HuH-7.5 (cell line): ENCODE data around the gene TACSTD2.
"Not testable (repeated sequence)": the region's sequence is repeated elsewhere in the genome, so short reads cannot be mapped to it uniquely, and the experiment has no call there.

Experiments
- DNase-seq: peaks from one replicate; pipeline ENCODE4 v3.0.0; 2011; ENCODE audit warnings: low spot score

Gene TACSTD2

DNA sequence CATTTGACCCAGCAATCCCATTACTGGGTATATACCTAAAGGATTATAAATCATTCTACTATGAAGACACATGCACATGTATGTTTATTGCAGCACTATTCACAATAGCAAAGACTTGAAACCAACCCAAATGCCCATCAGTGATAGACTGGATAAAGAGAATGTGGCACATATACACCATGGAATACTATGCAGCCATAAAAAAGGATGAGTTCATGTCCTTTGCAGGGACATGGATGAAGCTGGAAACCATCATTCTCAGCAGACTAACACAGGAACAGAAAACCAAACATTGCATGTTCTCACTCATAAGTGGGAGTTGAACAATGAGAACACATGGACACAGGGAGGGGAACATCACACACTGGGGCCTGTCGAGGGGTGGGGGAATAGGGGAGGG, 13.3 kb downstream of the TACSTD2 start:
- DNase-seq: not testable (repeated sequence)

DNA sequence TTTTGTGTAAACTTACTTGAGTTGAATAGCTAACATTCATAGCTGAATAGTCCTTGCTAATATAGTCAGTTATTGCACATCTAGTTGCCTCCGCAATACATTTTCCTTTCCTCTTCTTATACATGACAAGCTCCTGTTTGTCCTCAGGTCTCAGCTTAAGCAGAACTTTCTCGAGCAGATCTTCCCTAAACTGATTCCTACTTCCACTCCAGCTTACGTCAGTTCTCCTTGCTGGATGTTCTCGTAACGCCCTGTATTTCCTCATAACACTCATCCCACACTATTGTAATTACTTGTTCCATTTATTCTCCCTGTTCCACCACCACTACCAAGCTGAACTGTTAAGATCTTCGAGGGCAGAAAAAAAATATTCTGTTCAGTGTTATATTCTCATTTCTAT, 15.4 kb downstream of the TACSTD2 start:
- no peak for DNase-seq

DNA sequence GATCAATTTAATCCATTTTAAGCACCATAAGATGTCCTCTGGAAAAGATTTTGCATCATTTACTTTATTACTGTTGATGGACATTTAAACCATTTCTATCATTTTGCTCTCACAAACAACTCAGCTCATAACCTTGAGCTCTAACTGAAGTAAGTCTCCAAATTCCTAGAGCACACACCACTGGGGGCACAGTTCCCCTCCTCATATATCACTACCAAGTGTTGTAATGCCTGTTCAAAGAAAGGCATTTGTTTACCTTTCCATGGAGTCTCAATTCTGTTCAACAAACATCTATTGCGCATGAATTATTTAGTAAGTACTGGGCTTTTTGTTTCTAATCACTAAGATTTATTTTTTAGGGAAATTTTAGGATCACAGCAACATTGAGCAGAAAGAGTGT, 21.7 kb downstream of the TACSTD2 start:
- no peak for DNase-seq

DNA sequence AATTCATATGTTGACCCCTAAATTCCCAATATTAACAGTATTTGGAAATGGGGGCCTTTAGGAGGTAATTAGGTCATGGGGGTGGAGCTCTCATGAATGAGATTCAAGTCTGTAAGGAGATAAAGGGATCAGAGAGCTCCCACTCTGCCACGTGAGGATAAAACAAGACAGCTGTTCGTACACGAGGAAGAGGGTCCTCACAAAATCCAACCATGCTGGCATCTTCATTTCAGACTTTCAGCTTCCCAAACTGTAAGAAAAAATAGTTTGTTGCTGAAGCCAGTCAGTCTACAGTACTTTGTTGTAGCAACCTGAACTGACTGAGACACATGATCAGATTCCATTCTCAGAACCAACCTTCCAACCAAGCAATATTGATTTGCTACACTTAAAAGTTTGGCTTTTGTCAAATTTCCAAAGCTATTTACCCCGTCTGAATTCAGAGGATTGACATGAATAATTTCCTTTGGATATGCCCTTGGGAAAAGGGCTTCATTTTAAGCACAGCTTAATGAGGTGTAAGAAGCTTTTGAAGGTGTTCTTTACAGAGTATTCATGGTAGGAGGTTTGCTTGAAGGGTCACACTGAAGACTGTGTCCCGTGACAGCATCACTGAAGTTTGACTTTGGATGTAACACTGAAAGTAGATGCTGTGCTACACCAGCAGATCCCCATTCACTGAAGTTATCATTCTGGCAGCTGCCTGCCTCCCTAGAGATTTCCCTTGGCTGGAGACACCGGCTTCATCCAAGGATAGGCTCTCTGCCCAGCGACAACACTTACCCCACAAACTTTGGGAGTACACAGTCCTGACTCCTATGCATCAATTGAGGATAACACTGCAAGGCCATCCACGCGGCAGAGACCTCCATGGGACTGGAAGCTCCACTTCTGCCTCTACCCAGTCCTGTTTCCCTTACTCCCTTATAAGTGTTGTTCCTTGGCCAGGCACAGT, 25.6 kb downstream of the TACSTD2 start:
- DNase-seq: no peak

DNA sequence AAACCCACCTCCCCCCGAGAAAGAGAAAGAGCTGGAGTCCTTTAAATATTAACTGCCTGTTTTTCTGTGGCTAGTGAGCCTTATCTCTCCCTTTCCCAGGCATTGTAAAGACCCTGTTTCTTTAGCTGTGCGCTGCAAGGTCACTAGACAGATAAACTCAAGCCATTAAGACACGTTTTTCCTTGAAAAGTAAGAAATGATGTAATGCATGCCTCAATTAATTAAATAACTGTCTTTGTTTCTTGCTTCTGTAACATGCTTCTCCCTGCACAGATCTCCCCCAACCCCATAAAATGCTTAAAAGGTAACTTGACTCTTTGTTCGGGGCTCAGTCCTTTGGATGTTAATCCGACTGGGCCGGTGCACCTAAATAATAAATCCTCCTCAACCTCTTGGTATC, 27.8 kb downstream of the TACSTD2 start:
- DNase-seq: not testable (repeated sequence)

DNA sequence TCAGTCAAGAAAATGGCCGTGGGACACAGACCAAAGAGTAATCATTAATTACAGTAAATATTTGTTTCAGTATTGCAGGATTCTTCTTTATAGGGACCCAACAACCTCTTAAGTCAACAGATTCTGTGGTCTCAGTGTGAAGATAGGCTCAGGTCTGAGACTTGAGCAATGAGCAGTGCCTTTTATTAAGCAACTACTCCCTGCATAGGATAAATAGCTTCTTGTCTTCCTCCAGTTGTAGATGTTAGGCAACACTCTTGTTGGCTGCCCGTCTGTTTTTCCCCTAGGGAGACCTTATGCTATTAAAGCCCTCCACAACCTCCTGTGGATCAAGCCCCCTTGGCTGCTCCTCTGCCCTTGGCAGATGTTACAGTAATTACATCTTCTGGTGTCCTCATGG, 28.7 kb downstream of the TACSTD2 start:
- no peak for DNase-seq

DNA sequence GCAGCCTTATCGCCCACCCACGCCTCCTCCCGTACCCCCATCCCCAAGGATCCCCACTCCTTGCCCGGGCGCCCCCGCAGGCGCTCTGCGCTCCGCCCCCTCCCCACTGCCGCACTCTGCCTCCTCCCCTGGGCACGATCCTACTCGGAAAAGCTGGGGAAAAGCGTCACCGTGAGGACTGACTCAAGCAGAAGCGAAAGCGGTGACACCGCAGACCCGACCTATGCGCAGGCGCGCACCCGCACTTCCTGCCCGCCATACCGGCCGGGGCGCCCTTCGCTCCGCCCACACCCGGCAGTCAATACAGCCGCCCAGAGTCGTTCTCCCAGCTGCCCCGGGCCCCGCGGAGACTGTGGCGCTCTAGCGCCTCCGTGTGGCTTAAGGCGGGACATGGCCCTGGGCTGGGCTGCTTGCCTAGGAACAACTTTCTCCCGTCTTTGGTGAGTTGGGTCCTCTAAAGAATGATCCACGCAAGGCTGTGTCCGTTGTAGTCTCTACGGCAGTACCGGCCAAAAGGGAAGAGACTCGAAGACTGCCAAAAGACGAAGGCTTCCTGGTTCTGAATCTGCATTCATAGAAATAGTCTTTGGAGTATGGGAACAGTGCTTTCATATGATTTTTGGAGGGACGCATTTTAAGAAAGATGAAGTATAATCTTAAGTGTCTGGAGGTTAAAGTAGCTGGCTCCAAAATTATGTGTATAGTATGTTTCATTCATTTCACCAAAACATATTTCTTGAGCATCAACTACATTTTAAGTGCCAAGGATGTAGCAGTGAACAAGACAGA, 30.3 kb downstream of the TACSTD2 start, which contains the start of gene OMA1:
OMA1 (minus strand) TSS at position 207 of the 789 bp plus-strand sequence. CDS start 7,432 bp downstream, outside the sequence.
- DNase-seq: peak; percentile 74

DNA sequence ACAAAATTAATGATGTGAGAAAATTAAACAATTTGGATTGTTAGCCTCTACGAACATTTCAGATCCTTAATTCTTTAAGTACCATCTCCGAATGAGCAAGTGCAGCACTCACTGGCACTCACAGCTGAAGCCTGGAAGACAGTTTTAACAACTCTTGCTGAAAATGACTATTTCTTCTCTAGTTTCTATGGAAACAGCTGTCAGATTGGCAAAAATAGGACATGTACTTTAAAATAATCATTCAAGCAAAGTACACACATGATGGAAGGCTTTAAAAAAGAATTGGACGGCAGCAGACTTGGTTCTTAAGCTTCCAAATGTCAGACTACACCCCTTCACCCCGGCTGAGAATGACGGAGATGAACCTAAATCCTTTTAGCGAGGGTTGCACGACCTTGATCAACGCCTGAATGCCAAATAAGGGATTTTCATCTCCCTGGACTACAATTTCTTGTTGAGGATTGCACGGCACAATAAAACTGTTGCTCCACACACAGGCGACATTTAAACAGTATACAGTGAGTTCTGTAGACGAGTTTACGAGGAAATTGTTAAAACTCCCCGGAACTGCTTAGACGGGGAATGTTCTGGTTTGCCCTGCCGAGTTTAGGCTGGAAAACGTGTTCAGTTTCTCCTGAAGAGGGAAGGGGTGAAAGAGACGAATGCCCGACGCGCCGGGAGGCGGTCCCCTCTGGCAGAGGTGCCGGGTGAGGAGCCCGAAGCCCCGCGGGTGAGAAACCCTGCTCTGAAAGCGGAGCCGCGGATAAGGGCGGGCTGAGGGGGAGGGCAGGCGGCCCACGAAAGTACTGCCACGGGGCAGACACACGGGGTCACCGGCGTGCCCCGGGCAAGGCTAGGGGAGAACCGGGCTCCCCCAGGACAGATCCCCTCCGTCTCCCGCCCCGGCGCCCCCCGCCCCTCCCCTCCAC, 31.2 kb downstream of the TACSTD2 start:
- peak; percentile 21 for DNase-seq

DNA sequence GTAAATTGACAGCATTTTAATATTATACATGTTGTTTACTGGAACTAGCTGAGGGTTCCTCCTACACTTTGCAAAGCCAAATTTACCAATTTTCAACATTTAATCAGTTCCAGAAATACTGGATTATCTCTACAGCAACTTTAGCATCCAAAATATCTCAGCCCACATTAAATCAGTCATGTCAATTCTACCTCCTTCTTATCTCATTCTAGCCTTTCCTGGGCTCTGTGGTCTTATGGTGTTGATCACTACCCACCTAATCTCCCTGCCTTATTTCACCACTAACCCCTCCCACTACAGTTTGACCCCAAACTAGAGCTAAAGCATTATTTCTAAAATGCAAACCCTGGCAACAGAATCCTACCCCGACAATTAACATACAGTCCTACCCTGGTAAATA, 33.8 kb downstream of the TACSTD2 start:
- no peak for DNase-seq

DNA sequence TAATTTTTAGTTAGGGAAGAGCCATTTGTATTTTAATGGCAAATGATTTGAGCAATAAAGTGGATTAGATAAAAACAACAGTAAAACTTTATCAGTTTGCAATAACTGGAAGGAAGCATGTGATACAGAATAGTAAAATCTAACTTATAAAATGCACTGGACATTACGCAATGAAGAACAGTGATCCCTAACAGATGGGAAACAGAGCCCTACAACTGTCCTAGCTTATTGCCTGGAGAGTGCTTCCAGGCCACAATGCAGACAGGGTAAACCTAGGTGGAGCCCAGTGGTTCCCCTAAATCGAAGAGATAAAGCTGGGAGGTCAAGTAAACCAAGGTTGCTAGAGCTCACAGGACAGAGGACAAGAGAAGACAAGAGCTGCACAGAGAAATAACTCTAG, 37.5 kb downstream of the TACSTD2 start:
- no peak for DNase-seq

DNA sequence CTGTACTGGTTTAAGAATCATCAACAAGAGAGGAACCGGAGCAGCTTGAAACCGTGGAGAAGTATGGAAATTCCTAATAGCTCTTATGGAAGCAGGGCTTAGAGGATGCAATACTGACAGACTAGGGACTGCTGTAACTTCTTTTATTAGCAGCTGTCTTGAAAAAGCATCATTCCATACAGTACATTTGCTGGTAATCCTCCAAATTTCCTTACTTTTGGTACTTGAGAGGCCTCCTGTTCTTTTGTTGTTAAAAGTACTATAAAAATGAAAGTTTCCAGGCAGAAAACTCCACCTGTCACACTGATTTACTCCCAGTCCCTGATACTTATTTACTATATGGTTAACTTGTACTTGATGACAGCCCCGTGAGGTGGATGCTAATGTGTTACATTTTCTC, 38.2 kb downstream of the TACSTD2 start:
- DNase-seq: no peak

DNA sequence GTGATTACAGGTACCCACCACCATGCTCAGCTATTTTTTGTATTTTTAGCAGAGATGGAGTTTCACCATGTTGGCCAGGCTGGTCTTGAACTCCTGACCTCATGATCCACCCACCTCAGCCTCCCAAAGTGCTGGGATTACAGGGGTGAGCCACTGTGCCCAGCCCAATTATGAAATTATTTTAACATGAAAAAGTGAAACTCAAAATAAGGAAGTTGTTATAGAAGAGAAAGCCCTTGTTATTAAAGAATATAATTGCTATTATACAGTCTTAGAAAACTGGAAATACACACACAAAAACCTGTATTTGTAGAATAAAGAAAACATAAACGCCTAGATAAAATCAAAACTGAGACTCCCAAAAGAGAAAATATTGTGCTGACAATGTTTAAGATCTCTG, 45.2 kb downstream of the TACSTD2 start:
- DNase-seq: not testable (repeated sequence)

DNA sequence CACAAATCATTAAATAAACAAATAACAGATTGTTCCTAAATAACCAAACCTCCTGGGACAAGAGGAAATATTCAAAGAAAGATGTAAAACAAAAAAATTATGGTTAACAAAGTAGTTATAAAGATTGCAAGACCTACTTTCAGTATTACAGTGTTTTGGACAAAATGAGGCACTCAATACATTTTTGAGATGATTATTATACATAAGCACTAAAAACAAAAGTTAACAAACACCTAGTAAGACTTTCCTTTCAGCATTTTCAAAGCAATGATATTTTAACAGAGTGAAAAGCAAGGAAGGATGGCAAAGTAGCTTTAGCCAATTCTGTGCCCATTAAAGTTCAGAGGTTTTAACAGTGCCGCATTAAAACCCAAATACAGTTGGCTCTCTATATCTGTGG, 47.8 kb downstream of the TACSTD2 start:
- no peak for DNase-seq

DNA sequence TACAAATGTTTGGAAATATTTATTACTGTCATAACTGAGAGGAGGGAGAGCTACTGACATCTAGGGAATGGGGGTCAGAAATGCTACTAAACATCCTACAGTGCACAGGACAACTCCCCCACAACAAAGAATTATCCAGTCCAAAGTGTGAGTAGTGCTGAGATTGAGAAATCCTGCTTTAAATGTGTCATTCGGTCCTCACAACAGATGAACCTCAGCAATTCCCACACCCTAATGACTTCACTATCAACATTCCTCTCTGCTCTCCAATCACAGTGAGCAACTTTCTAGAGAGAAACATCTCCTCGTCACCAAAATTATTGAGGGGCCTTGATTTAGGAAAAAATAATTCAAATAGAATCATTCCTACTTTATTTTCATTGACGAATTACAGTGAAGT, 48.5 kb downstream of the TACSTD2 start:
- DNase-seq: no peak
